Middle frontal gyrus (tissue), 1 donor: ENCODE data around the gene PSEN1.

Experiments
- DNase-seq: peaks from one replicate; pipeline ENCODE4 v3.0.0-alpha.2; 2015; ENCODE audit warnings: low spot score; ENCODE audit errors: extremely low spot score

PSEN1 gene

DNA sequence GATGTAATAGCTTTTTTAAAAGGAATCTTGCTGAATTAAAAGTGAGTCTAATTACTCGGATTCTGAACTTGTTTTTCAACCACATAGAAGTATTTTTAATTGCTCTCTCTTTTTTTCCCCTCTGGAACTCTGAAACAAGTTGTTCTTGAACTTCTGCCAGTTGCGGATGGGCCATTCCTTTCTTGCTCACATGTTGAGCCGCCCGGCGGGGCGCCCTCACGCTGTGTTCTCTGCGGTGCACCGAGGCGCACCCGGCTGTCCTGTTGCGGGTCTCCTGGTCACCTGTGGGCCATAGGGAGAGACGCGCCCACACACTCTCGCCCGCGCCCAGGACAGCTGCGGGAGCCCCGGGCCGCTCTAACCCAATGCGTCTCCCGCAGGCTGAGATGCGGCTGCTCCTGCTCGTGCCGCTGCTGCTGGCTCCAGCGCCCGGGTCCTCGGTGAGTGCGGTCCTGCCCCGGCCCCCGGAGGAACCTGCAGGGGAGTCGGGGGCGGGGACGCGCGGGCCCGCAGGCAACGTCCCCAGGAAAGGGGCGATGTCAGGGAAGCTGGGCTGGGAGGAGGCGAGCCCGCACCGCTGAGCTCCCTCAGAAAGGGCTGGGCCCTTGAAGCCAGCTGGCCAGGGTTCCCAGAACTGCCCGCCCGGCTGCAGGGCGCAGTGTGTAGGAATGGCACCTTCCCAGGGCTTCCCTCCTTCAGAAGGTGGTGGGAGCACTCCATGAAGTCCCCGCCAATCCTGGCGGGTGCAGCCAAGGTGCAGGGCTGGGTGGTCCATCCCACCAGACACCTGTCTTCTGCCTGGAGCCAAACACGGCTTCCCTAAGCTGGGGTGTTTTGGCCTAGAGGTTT is 103.3 kb downstream of the PSEN1 start:
- DNase-seq: no peak

- DNase-seq: no peak
Measured at GRCh38 chr14:73240816-73241480, 104.6 kb downstream of the PSEN1 start.

DNA sequence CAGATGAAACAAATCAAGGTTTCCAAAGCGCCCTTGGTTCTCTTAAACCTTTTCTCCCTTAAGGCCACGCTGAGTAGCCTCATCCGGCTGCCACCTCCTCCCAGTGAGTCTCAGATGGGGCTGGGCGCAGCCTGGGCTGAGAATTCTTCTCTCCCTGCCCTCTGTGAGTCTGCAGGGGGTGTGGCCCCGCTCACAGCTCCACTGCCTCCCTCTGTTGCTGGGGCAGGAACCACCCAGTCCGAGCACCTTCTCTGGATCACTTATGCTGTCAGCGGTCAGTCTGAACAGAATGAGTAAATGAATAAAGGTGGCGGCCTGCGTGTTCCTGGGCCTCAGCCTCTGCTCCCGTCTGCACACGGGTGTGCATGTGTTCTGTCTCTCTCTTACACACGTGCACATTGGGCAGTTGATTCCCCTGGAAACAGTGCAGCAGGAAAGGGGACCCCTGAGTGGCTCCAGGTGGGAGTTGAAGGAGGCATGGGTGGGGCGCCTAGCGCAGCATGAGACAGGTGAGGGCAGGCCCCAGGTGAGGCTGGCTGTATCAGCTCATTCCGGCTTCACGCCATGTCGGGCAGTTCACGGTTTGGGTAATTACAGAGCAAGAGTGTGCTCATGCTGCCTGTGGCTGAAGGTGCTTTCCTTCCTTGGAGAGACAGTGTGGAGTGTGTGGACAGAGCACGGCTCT is 105.3 kb downstream of the PSEN1 start:
- no peak for DNase-seq

DNA sequence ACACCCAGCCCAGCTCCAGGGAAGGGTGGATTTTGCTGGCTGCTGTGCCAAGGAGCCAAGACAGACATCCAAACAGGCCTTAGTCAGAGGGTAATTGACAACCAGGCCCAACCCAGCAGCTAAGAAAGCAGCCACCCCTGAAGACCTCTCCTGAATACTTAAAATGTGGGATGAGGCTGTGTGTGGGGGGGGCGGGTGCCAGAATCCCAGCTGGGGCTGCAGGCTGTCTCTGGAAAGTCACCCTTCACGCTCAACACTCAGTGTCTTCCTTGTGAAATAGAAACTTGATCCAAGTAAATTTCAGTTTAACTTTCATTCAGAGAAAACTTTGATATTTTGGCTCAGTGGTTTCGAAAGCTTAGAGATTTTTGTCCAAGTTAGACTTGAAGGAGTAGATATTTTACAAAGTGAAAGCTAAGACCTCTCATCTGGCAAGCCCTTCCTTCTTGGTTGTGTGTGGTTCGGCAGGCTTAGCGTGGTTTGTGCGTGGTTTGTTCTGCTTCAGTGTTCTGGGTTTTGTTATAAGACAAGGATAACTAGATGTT is 106.1 kb downstream of the PSEN1 start:
- DNase-seq: no peak

- DNase-seq: no peak
Measured at GRCh38 chr14:73243341-73243740, 107.0 kb downstream of the PSEN1 start.

- no peak for DNase-seq
Measured at GRCh38 chr14:73243748-73244147, 107.4 kb downstream of the PSEN1 start.

GRCh38 chr14:73244541-73245290 is 108.4 kb downstream of the PSEN1 start:
- no peak for DNase-seq

GRCh38 chr14:73245480-73246325 is 109.4 kb downstream of the PSEN1 start:
- DNase-seq: no peak

DNA sequence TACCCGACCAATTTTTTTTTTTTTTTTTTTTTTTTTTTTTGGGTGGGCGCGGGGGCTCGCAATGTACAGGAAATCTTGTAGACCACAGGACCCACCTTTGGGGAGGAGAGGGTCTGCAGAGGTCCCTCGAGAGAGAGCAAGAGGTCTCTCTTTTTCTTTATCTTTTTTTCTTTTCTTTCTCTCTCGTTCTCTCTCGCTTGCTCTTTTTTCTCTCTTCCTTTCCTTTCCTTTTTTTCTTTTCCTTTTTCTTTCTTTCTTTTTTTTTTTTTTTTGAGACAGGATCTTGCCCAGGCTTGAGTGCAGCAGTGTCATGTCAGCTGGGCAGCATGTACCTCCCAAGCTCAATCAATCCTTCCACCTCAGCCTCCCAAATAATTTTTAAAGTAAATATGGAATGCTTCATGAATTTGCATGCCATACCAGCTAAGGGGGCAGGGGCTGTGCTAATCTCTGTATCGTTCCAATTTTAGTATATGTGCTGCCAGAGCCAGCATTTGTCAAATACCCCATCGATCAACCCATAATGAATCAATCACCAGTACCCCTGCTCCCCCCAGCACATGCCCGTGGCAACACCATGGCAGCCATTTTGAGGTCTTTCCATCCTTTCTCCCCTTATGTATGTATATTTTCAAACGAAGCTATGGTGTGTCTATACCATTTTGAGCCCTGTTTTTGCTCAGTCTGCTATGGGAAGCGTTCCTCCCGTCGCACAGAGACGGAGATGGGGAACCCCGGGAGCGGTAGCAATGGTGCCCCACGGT is 110.3 kb downstream of the PSEN1 start:
- DNase-seq: no peak

GRCh38 chr14:73248108-73248868 is 112.0 kb downstream of the PSEN1 start:
- DNase-seq: no peak

- no peak for DNase-seq
Measured at GRCh38 chr14:73249108-73249507, 112.8 kb downstream of the PSEN1 start.

DNA sequence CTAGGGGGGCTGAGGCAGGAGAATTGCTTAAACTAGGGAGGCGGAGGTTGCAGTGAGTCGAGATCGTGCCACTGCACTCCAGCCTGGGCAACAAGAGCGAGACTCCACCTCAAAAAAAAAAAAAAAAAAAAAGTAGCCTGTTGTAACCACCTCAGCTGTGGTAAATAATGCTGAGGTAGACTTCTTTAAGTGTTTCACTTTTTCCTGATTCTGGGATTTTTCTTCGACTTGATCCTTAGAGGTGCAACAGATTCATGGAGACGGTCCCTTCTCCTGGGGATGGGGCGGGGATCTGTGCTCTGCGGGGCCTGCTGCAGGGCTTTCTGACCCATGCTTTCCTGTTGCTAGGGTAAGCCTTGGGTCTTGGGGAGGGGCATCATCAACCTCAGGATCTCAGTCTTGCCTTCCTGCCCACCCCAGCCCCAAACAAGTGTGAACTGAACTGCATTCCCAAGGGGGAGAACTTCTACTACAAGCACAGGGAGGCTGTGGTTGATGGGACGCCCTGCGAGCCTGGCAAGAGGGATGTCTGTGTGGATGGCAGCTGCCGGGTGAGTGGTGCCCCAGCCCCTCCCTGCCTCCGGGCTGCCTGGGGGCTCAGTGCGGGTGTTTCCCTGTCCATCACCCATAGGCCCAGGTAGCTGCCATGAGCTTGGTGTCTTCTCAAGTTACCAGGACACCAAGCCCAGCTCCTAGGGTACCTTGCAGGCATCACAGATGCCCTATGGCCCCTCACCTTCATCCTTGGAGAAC is 113.4 kb downstream of the PSEN1 start:
- DNase-seq: no peak

- no peak for DNase-seq
Measured at GRCh38 chr14:73250317-73250713, 114.0 kb downstream of the PSEN1 start.

GRCh38 chr14:73250781-73251500 is 114.6 kb downstream of the PSEN1 start:
- DNase-seq: no peak

GRCh38 chr14:73251516-73252215 is 115.4 kb downstream of the PSEN1 start:
- DNase-seq: no peak

DNA sequence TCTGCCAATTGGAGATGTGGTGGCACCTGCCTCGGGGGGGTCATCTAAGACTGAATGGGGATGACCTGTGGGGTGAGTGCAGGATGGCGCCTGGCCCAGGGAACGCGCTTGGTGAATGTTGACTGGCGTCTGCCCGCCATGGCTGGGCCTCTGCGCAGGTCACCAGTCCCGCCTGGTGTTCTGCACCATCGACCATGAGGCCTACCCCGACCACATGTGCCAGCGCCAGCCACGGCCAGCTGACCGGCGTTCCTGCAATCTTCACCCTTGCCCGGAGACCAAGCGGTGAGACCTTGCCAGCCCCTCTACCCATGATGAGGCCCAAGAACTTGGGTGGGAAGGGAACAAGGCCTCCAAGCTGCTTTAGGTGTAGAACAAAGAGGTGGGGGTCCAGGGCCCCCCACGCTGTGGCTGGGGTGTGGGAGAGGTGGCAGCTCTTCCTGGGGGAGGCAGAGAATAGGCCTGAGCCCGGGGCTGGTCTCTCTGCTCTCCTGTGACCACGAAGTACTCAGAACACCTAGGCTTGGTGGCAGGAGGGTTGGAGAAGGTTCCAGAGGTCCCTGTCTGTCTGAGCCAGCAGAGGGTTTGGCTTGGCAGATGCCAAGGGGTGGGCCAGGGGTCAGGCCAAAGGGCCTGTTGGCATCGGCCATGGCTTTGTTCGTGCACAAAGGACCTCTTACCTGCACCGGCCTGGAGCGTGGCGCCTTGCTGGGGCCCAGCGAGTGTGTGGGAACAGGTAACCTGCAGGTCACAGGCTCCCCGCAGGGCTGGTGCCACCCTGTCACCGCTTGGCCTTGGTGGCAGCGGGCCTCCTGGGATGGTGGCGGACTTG is 116.4 kb downstream of the PSEN1 start:
- no peak for DNase-seq
